Measurements from ENCODE around the gene WBP1.

- TF ChIP-seq POLR2A (IDR thresholded peaks at IDR 0.05; ENCODE audit: low read depth) (no peak), POLR2AphosphoS5 (IDR thresholded peaks at IDR 0.05) (no peak), CTCF (IDR thresholded peaks at IDR 0.05) (no peak)
Measured at GRCh38 chr2:74499267-74499939, 41.2 kb downstream of the WBP1 start, which contains the start of gene LBX2.

All from esophagus muscularis mucosa (tissue), 3 donors.